WTC11 (cell line): ENCODE data around the gene KPNA4. TPM values are rescaled to one million over a fixed set of nuclear protein-coding genes. Genes with fewer than 3 reads are reported as not detected.

ENCODE experiments used
- ATAC-seq: fragments of 200-7000 bp; cut with Tn5 transposase; 2 replicates; pipeline ENCODE4 v1.10.0; 2021; ENCODE audit warnings: mild to moderate bottlenecking, moderate library complexity
- CTCF ChIA-PET: fragments of 300-600 bp; sonication (Branson Sonifier 250); formaldehyde crosslinking; loops from one replicate; lab custom pipeline; 2021; ENCODE audit warnings: antibody characterized with exemption; lab: Charles Lee
- POLR2A ChIA-PET: fragments of 350-600 bp; sonication (Branson Sonifier 250); formaldehyde crosslinking; loops from one replicate; lab custom pipeline; 2021; ENCODE audit warnings: antibody characterized with exemption; lab: Charles Lee
- DNase-seq: peaks from one replicate; pipeline ENCODE4 v3.0.0; 2021; ENCODE audit warnings: low spot score
- H3K27ac Mint-ChIP-seq: 2 replicates; pipeline ENCODE4 v1.8.0; 2021; ENCODE audit warnings: mixed read lengths
- H3K27me3 Mint-ChIP-seq: 2 replicates; pipeline ENCODE4 v1.8.0; 2021; ENCODE audit warnings: low read depth, mild to moderate bottlenecking, moderate library complexity, mixed read lengths
- H3K36me3 Mint-ChIP-seq: 2 replicates; pipeline ENCODE4 v1.8.0; 2021; ENCODE audit warnings: mixed read lengths
- H3K4me1 Mint-ChIP-seq: 2 replicates; pipeline ENCODE4 v1.8.0; 2022; ENCODE audit warnings: mixed read lengths
- H3K4me3 Mint-ChIP-seq: 2 replicates; pipeline ENCODE4 v1.8.0; 2021; ENCODE audit warnings: mild to moderate bottlenecking, moderate library complexity, mixed read lengths
- H3K9me3 Mint-ChIP-seq: 2 replicates; pipeline ENCODE4 v1.8.0; 2021; ENCODE audit warnings: mixed read lengths
- E2F5 ChIP-seq: sonication (generic); formaldehyde crosslinking; IDR thresholded peaks from 2 replicates; pipeline ENCODE4 v1.8.1; 2022; ENCODE audit warnings: mild to moderate bottlenecking, moderate library complexity, missing genetic modification reagents
- ESRRA ChIP-seq: sonication (generic); formaldehyde crosslinking; IDR thresholded peaks from 2 replicates; pipeline ENCODE4 v1.8.1; 2022; ENCODE audit warnings: mild to moderate bottlenecking, missing genetic modification reagents, borderline replicate concordance
- GABPB1 ChIP-seq: sonication (generic); formaldehyde crosslinking; IDR thresholded peaks from 2 replicates; pipeline ENCODE4 v1.8.1; 2023; ENCODE audit warnings: mild to moderate bottlenecking, missing genetic modification reagents
- KAT7 ChIP-seq: sonication (generic); formaldehyde crosslinking; IDR thresholded peaks from 2 replicates; pipeline ENCODE4 v1.8.1; 2023; ENCODE audit warnings: missing genetic modification reagents, mild to moderate bottlenecking, borderline replicate concordance
- NR3C1 ChIP-seq: sonication (generic); formaldehyde crosslinking; conservative IDR thresholded peaks from 2 replicates; pipeline ENCODE4 v1.8.1; 2023; ENCODE audit warnings: low read depth, mild to moderate bottlenecking, missing genetic modification reagents
- PRRX2 ChIP-seq: fragments of 250-450 bp; sonication (Bioruptor Pico); IDR thresholded peaks from 2 replicates; pipeline ENCODE4 v1.8.0; 2021; ENCODE audit warnings: mild to moderate bottlenecking
- STAT6 ChIP-seq: sonication (generic); formaldehyde crosslinking; conservative IDR thresholded peaks from 2 replicates; pipeline ENCODE4 v1.8.1; 2023; ENCODE audit warnings: mild to moderate bottlenecking, low read depth, missing genetic modification reagents, moderate library complexity
- TEAD1 ChIP-seq: sonication (generic); formaldehyde crosslinking; IDR thresholded peaks from 2 replicates; pipeline ENCODE4 v1.8.0; 2022; ENCODE audit warnings: mild to moderate bottlenecking, missing genetic modification reagents
- ZNF121 ChIP-seq: sonication (generic); formaldehyde crosslinking; IDR thresholded peaks from 2 replicates; pipeline ENCODE4 v1.8.0; 2023; ENCODE audit warnings: missing genetic modification reagents
- ZNF281 ChIP-seq: sonication (generic); formaldehyde crosslinking; IDR thresholded peaks from 2 replicates; pipeline ENCODE4 v1.8.0; 2023; ENCODE audit warnings: mild to moderate bottlenecking, missing genetic modification reagents
- ZNF423 ChIP-seq: fragments of 250-450 bp; sonication (Bioruptor Pico); IDR thresholded peaks from 2 replicates; pipeline ENCODE4 v2.1.2; 2022; ENCODE audit warnings: mild to moderate bottlenecking, moderate library complexity
- ZNF671 ChIP-seq: fragments of 250-450 bp; sonication (Bioruptor Pico); IDR thresholded peaks from 2 replicates; pipeline ENCODE4 v1.8.0; 2021; ENCODE audit warnings: mild to moderate bottlenecking
- total RNA-seq: library from RNA; stranded (reverse); gene quantifications from 3 replicates; pipeline ENCODE4 v1.2.3, GENCODE V29; 2021
- TF ChIP-seq, protein P1 (sequence below): sonication (generic); formaldehyde crosslinking; IDR thresholded peaks from 2 replicates; pipeline ENCODE4 v1.8.0; 2023; ENCODE audit warnings: missing genetic modification reagents, mild to moderate bottlenecking, borderline replicate concordance
- TF ChIP-seq, protein P2 (sequence below): sonication (generic); formaldehyde crosslinking; IDR thresholded peaks from 2 replicates; pipeline ENCODE4 v1.8.0; 2023; ENCODE audit warnings: missing genetic modification reagents
- TF ChIP-seq, protein P3 (sequence below): sonication (generic); formaldehyde crosslinking; IDR thresholded peaks from 2 replicates; pipeline ENCODE4 v1.8.1; 2023; ENCODE audit warnings: mild to moderate bottlenecking, missing genetic modification reagents, moderate library complexity
- TF ChIP-seq, protein P4 (sequence below): fragments of 250-450 bp; sonication (Bioruptor Pico); IDR thresholded peaks from 2 replicates; pipeline ENCODE4 v1.9.0; 2021; ENCODE audit warnings: mild to moderate bottlenecking
- TF ChIP-seq, protein P5 (sequence below): sonication (generic); formaldehyde crosslinking; IDR thresholded peaks from 2 replicates; pipeline ENCODE4 v1.8.0; 2022; ENCODE audit warnings: missing genetic modification reagents

KPNA4 gene
- total RNA-seq, 1 experiment from 2014 or later, result 52.2 TPM

- TF ChIP-seq, protein P1, sequence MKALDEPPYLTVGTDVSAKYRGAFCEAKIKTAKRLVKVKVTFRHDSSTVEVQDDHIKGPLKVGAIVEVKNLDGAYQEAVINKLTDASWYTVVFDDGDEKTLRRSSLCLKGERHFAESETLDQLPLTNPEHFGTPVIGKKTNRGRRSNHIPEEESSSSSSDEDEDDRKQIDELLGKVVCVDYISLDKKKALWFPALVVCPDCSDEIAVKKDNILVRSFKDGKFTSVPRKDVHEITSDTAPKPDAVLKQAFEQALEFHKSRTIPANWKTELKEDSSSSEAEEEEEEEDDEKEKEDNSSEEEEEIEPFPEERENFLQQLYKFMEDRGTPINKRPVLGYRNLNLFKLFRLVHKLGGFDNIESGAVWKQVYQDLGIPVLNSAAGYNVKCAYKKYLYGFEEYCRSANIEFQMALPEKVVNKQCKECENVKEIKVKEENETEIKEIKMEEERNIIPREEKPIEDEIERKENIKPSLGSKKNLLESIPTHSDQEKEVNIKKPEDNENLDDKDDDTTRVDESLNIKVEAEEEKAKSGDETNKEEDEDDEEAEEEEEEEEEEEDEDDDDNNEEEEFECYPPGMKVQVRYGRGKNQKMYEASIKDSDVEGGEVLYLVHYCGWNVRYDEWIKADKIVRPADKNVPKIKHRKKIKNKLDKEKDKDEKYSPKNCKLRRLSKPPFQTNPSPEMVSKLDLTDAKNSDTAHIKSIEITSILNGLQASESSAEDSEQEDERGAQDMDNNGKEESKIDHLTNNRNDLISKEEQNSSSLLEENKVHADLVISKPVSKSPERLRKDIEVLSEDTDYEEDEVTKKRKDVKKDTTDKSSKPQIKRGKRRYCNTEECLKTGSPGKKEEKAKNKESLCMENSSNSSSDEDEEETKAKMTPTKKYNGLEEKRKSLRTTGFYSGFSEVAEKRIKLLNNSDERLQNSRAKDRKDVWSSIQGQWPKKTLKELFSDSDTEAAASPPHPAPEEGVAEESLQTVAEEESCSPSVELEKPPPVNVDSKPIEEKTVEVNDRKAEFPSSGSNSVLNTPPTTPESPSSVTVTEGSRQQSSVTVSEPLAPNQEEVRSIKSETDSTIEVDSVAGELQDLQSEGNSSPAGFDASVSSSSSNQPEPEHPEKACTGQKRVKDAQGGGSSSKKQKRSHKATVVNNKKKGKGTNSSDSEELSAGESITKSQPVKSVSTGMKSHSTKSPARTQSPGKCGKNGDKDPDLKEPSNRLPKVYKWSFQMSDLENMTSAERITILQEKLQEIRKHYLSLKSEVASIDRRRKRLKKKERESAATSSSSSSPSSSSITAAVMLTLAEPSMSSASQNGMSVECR (CRISPR knock-in tag), result no peak
- no peak for TF ChIP-seq KAT7 (CRISPR knock-in tag)
- TF ChIP-seq, protein P2, sequence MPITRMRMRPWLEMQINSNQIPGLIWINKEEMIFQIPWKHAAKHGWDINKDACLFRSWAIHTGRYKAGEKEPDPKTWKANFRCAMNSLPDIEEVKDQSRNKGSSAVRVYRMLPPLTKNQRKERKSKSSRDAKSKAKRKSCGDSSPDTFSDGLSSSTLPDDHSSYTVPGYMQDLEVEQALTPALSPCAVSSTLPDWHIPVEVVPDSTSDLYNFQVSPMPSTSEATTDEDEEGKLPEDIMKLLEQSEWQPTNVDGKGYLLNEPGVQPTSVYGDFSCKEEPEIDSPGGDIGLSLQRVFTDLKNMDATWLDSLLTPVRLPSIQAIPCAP (CRISPR knock-in tag), result no peak
- TF ChIP-seq, protein P3, sequence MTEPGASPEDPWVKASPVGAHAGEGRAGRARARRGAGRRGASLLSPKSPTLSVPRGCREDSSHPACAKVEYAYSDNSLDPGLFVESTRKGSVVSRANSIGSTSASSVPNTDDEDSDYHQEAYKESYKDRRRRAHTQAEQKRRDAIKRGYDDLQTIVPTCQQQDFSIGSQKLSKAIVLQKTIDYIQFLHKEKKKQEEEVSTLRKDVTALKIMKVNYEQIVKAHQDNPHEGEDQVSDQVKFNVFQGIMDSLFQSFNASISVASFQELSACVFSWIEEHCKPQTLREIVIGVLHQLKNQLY (CRISPR knock-in tag), result no peak
- no peak for TF ChIP-seq PRRX2
- TF ChIP-seq ZNF671 (CRISPR knock-in tag), result no peak
- TF ChIP-seq NR3C1 (CRISPR knock-in tag), result no peak
These were observed 33.0 kb downstream of the KPNA4 start (continued) for GRCh38 chr3:160532371-160532770.

GRCh38 chr3:160531311-160531710 is 34.1 kb downstream of the KPNA4 start:
- H3K36me3 Mint-ChIP-seq, result peaks cover 39% of the 10 kb centered on the region
- TF ChIP-seq ZNF121 (CRISPR knock-in tag) (no peak), STAT6 (CRISPR knock-in tag) (no peak), E2F5 (CRISPR knock-in tag) (no peak), GABPB1 (no peak), TEAD1 (CRISPR knock-in tag) (no peak), ZNF281 (CRISPR knock-in tag) (no peak), ZNF423 (CRISPR knock-in tag) (no peak), ESRRA (CRISPR knock-in tag) (no peak), NR3C1 (CRISPR knock-in tag) (no peak)
- TF ChIP-seq, protein P4, sequence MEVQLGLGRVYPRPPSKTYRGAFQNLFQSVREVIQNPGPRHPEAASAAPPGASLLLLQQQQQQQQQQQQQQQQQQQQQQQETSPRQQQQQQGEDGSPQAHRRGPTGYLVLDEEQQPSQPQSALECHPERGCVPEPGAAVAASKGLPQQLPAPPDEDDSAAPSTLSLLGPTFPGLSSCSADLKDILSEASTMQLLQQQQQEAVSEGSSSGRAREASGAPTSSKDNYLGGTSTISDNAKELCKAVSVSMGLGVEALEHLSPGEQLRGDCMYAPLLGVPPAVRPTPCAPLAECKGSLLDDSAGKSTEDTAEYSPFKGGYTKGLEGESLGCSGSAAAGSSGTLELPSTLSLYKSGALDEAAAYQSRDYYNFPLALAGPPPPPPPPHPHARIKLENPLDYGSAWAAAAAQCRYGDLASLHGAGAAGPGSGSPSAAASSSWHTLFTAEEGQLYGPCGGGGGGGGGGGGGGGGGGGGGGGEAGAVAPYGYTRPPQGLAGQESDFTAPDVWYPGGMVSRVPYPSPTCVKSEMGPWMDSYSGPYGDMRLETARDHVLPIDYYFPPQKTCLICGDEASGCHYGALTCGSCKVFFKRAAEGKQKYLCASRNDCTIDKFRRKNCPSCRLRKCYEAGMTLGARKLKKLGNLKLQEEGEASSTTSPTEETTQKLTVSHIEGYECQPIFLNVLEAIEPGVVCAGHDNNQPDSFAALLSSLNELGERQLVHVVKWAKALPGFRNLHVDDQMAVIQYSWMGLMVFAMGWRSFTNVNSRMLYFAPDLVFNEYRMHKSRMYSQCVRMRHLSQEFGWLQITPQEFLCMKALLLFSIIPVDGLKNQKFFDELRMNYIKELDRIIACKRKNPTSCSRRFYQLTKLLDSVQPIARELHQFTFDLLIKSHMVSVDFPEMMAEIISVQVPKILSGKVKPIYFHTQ, result no peak
- TF ChIP-seq, protein P5, sequence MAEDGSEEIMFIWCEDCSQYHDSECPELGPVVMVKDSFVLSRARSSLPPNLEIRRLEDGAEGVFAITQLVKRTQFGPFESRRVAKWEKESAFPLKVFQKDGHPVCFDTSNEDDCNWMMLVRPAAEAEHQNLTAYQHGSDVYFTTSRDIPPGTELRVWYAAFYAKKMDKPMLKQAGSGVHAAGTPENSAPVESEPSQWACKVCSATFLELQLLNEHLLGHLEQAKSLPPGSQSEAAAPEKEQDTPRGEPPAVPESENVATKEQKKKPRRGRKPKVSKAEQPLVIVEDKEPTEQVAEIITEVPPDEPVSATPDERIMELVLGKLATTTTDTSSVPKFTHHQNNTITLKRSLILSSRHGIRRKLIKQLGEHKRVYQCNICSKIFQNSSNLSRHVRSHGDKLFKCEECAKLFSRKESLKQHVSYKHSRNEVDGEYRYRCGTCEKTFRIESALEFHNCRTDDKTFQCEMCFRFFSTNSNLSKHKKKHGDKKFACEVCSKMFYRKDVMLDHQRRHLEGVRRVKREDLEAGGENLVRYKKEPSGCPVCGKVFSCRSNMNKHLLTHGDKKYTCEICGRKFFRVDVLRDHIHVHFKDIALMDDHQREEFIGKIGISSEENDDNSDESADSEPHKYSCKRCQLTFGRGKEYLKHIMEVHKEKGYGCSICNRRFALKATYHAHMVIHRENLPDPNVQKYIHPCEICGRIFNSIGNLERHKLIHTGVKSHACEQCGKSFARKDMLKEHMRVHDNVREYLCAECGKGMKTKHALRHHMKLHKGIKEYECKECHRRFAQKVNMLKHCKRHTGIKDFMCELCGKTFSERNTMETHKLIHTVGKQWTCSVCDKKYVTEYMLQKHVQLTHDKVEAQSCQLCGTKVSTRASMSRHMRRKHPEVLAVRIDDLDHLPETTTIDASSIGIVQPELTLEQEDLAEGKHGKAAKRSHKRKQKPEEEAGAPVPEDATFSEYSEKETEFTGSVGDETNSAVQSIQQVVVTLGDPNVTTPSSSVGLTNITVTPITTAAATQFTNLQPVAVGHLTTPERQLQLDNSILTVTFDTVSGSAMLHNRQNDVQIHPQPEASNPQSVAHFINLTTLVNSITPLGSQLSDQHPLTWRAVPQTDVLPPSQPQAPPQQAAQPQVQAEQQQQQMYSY (CRISPR knock-in tag), result no peak

More at GRCh38 chr3:160531311-160531710, 34.1 kb downstream of the KPNA4 start:
- DNase-seq, result no peak
- Mint-ChIP-seq H3K27me3 (no peaks in the 10 kb centered on the region), H3K4me3 (no peak overlapping the region), H3K27ac (no peak overlapping the region), H3K9me3 (no peaks in the 10 kb centered on the region), H3K4me1 (no peaks in the 10 kb centered on the region)
- ChIA-PET POLR2A (interaction anchor here (0.7 kb wide), 1 partner anchor 19 kb away, joined by 3 read pairs; no protein-coding TSS in a partner anchor), CTCF (no interaction called here)
- no peak for ATAC-seq
